Stimulated activated CD8-positive, alpha-beta memory T cell treated with anti-CD3 and anti-CD28 coated beads, Interleukin-15, amount 100 ng/mL, for 48 hours (primary cell): ENCODE data around the gene MAGEB18.

ENCODE experiments used
- DNase-seq, 2 donors: peaks; one replicate each; pipeline ENCODE4 v3.0.0-alpha.2; 2020; ENCODE audit warnings: low read depth in 2 of 2

MAGEB18 gene

DNA sequence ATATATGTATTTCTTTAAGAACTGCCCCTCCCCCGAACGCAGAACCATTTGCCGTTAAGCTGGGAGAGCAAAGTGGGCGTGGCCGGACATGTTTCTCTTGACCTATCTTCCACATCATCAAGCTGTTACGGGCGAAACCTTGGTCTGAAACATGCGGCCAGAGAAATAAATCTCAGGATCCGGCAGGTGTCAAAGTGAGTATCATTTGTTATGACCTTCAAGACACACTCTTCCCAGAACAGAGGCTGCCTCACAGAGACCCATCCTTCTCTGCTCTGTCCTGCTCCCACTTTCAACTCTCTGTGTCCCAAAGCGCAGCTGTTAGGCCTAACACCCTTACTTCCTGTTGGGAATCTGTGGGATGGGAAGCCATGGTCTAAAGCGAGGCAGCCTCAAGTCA is at the start of gene MAGEB18:
Gene MAGEB18, plus strand, starts transcription at position 70 of the 400 bp plus-strand sequence. CDS start 643 bp downstream, outside the sequence.
- DNase-seq = no peak

- no peak for DNase-seq
These were observed 37.7 kb upstream of the MAGEB18 start for GRCh38 chrX:26100421-26100920.

GRCh38 chrX:26109142-26109541 is 29.0 kb upstream of the MAGEB18 start:
- DNase-seq = no peak

DNA sequence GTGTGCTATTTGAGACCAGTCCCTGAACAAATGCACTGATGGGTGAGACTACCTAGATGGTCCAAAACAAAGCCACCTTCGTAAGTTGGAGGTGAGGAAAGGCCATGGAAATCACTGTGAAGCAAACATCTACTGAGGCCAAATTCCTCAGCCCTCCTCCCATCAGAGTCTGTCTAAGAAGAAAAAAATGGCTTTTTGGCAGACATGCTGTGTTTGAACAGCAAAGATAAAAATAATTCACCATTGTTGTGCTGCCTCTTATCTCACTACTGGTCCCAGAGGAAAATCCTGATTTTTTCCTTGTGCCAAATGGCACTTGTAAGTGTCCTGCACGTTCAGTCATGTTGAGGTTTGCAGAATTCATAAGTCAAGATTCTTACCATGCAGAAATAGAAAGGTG is 7.9 kb downstream of the MAGEB18 start:
- DNase-seq = no peak

DNA sequence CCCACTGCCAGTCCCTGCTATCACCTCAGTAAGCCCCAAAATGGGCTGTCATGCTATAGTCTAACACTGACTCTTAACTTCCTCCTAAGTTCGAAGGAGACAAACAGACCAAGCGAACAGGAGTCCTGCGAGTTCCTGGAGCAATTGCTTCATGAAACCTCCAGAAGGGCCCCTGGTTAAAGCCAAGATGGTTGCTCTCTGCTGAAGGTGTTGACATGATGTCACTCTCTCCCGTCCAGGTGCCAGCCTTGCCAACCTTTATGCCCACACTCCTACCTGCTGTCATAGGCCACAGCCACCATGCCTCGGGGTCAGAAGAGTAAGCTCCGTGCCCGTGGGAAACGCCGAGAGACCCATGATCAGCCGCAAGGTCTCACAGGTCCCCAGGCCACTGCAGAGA is 22.2 kb downstream of the MAGEB18 start, which contains the start of gene MAGEB6B:
Gene MAGEB6B, plus strand, starts transcription at position 301 of the 400 bp plus-strand sequence. Its CDS starts 0 bp downstream, at position 301.
- DNase-seq = no peak
